ENCODE results near the gene CDT1.

CDT1 gene

DNA sequence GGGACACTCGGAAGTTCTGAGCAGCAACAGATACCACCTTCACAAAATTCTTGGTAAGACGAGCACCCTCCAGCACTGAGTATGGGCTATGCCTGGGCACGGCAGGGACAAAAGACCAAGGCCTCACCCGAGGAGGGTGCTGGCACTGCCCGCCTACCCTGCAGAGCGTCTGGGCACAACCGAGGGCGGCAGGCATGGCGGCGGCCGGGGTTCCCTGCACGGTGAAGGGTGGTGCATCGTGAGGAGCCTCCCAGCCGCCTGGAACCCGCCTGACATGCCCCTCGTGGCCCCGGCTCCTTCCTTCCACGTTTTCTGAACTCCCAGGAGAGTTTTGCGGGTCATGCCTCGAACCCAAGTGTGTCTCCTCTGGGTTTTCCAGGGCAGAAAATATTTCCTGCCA lies 34.2 kb downstream of the CDT1 start:
- no peak for TF ChIP-seq CTCF (IDR thresholded peaks at IDR 0.05; ENCODE audit: borderline replicate concordance, control extremely low read depth, extremely low read depth, insufficient read depth, missing control alignments)
- in situ Hi-C loops (cut with MboI; ENCODE audit: low sequenced_read_pairs, unreplicated experiment), result no loop called here

GRCh38 chr16:88838566-88838965 lies 35.0 kb downstream of the CDT1 start:
- in situ Hi-C loops (cut with MboI; ENCODE audit: low sequenced_read_pairs, unreplicated experiment), result no loop called here
- TF ChIP-seq CTCF (IDR thresholded peaks at IDR 0.05; ENCODE audit: borderline replicate concordance, control extremely low read depth, extremely low read depth, insufficient read depth, missing control alignments), result no peak
- DNase-seq (ENCODE audit: low spot score), result no peak

More for the DNA sequence above, 34.2 kb downstream of the CDT1 start:
- no peak for DNase-seq (ENCODE audit: low spot score)

GRCh38 chr16:88839026-88839529 lies 35.5 kb downstream of the CDT1 start:
- in situ Hi-C loops (cut with MboI; ENCODE audit: low sequenced_read_pairs, unreplicated experiment), result no loop called here
- no peak for TF ChIP-seq CTCF (IDR thresholded peaks at IDR 0.05; ENCODE audit: borderline replicate concordance, control extremely low read depth, extremely low read depth, insufficient read depth, missing control alignments)
- DNase-seq (ENCODE audit: low spot score), result no peak

GRCh38 chr16:88839745-88840599 lies 36.4 kb downstream of the CDT1 start:
- no peak for DNase-seq (ENCODE audit: low spot score)
- TF ChIP-seq CTCF (IDR thresholded peaks at IDR 0.05; ENCODE audit: borderline replicate concordance, control extremely low read depth, extremely low read depth, insufficient read depth, missing control alignments), result no peak
- in situ Hi-C loops (cut with MboI; ENCODE audit: low sequenced_read_pairs, unreplicated experiment), result no loop called here

GRCh38 chr16:88840600-88841215 lies 37.1 kb downstream of the CDT1 start:
- in situ Hi-C loops (cut with MboI; ENCODE audit: low sequenced_read_pairs, unreplicated experiment), result no loop called here
- TF ChIP-seq CTCF (IDR thresholded peaks at IDR 0.05; ENCODE audit: borderline replicate concordance, control extremely low read depth, extremely low read depth, insufficient read depth, missing control alignments), result no peak
- no peak for DNase-seq (ENCODE audit: low spot score)

DNA sequence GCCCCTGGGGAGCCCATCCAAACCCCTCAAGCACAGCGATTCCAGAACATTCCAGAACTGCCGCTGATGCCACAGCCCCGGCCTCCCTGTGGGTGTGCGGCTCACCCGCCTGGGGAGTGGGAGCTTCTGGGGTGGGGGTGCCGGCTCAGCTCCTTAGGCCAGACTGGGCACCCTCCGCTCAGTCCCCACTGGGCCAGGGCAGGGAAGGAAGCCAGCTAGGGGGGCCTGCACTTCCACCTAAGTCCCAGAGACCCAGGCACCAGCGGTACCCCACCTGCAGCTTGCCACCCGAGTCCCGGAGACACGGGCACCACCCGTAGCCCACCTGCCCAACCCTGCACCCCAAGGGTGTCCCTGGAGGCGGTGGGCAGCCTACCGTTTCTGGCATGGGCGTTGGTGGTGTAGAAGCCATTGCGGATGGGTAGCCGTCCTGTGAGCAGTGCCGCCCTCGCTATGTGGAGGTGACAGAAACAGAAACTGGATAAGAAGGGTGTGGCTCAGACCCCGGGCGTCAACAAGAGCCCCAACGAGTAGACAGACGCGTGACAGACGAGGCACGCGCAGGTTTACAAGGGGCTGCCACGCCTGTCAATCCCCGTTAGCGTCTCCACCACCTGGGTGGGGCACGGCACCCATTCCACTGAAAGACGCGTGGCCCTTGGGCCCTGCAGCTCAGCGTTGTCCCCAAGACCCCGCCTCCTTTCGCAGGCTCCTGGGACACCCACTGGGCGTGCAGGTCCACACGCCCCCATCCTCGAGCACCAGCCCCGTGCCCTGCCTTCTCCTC lies 38.1 kb downstream of the CDT1 start:
- in situ Hi-C loops (cut with MboI; ENCODE audit: low sequenced_read_pairs, unreplicated experiment), result no loop called here
- DNase-seq (ENCODE audit: low spot score), result no peak
- TF ChIP-seq CTCF (IDR thresholded peaks at IDR 0.05; ENCODE audit: borderline replicate concordance, control extremely low read depth, extremely low read depth, insufficient read depth, missing control alignments), result no peak

Data from GM13976 (cell line).